Fibroblast of skin of abdomen (primary cell): ENCODE data around the gene POLR2L.
A peak's percentile ranks its signal among the peaks of the same experiment; 100 is the strongest.

Source experiments
- DNase-seq: peaks from one replicate; pipeline ENCODE4 v3.0.0-alpha.2; 2013

Gene POLR2L

DNA sequence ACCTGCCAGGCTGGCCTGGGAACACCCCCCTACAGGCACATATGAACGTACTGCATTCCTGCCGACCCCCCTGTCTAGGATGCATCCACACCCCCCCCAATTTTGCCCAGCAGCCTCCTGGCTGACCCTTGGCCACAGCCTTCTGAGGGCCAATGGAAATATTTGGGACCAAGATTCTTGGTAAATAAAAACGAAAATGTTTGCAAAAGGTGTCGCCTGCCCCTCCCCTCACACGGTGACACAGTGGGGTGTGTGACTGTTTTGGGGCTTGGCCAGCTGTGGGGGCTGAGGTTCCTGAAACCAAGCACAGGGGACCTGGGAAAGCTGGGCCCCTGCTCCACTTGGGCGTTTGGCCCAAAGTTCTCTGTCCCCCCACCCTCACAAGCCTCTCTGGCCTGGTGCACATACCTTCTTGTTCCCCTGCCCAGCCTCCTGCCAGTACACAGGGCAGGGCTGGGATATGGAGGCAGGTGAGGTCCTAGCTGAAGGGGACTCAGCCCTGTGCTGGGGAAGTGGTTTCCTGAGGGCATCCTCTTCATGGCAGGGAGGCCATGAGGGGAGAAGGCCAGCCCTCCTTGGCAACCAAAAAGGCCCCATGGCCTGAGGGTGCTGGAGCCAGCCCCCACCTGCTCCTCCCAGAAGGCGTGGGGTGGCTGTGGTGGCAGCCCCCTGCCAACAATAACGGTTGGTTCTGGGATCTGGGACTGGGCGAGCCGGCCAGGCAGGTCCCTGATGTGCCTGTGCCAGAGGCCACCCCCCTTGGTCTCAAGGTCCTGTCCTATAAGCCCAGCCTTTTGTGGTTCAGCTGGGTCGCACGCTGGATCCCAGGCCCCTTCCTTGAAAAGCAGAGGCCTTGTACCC is 16.7 kb downstream of the POLR2L start:
- DNase-seq = no peak

DNA sequence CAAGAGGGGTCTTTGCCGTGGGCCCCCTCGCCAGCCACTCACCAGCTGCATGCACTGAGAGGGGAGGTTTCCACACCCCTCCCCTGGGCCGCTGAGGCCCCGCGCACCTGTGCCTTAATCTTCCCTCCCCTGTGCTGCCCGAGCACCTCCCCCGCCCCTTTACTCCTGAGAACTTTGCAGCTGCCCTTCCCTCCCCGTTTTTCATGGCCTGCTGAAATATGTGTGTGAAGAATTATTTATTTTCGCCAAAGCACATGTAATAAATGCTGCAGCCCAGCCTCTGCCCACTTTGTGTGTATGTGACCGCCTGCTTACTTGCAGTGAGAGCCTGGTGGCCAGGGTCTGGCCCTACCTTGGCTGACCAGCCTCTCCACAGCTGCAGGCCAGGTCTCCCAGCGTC is 17.4 kb downstream of the POLR2L start:
- no peak for DNase-seq

DNA sequence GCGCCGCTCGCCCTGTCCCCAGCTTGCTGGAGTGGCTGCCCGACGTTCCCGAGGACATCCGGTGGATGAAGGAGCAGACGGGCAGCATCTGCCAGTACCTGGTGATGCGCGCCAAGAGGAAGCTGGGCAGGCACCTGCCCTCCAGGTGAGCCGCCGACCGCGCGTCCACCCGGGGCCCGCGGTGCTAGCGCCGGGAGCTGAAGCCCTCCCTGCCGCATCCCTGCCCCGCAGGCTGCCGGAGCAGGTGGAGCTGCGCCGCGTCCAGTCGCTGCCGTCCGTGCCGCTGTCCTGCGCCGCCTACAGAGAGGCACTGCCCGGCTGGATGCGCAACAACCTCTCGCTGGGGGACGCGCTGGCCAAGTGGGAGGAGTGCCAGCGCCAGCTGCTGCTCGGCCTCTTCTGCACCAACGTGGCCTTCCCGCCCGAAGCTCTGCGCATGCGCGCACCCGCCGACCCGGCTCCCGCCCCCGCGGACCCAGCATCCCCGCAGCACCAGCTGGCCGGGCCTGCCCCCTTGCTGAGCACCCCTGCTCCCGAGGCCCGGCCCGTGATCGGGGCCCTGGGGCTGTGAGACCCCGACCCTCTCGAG is 17.9 kb downstream of the POLR2L start:
- no peak for DNase-seq

DNA sequence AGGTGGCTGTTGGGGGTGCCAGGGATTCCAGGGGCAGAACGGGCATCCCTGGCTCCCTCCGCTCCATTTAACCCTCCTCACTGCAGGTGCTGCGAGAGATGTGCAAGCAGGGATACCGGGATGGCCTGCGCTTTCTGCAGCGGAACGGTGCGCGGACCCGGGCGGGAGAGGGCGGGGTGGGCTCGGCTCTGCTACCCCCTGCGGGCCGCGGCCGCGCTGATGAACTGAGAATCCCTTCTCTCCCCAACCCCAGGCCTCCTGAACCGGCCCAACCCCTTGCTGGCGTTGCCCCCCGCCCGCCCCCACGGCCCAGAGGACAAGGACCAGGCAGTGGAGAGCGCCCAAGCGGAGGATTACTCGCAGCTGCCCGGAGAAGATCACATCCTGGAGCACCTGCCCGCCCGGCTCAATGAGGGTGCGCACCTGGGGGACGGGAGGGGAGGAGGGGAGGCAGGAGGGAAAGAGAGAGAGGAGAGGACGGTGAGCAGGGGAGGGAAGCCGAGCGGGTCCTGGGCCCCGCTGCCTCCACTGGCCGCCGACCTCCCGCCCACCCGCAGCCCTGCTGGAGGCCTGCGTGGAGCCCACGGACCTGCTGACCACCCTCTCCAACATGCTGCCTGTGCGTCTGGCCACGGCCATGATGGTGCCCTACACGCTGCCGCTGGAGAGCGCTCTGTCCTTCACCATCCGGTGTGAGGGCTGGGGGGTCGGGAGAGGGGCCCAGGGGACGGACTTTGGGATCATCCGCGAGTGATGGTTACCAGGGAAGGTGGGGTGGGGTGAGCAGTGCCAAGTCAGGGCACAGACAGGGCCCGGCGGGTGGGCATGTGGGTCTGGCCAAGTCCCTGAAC is 18.7 kb downstream of the POLR2L start:
- DNase-seq = no peak

DNA sequence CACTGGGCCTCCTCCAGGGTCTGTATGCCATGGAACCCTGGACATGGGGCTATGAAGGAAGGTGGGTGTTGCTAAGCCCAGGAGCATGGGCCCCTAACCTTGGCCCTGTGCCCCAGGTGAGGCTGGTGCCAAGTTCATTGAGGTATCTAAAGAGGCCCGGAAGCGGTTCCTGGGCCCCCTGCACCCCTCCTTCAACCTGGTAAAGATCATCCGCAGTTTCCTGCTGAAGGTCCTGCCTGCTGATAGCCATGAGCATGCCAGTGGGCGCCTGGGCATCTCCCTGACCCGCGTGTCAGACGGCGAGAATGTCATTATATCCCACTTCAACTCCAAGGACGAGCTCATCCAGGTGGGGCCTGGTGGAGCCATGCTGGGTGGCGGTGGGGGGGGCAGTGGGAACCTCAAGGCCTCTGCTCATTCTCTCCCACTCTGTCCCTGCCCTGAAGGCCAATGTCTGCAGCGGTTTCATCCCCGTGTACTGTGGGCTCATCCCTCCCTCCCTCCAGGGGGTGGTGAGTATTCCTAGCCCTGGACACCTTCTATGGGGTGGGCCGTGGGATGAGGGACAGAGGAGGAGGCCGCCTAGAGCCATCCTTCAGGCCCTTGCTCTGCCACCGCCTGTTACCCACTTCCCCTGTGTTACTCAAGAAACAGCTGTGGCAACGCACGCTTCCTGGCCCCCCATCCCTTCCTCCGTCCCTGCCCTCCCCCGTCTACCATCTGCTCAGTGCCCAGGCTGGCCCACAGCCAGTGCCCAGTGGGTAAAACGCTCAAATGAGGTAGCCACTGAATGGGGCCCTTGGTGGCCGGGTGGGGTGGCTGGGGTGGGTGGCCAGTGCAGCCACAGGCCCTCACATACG is 20.6 kb downstream of the POLR2L start:
- DNase-seq = no peak

DNA sequence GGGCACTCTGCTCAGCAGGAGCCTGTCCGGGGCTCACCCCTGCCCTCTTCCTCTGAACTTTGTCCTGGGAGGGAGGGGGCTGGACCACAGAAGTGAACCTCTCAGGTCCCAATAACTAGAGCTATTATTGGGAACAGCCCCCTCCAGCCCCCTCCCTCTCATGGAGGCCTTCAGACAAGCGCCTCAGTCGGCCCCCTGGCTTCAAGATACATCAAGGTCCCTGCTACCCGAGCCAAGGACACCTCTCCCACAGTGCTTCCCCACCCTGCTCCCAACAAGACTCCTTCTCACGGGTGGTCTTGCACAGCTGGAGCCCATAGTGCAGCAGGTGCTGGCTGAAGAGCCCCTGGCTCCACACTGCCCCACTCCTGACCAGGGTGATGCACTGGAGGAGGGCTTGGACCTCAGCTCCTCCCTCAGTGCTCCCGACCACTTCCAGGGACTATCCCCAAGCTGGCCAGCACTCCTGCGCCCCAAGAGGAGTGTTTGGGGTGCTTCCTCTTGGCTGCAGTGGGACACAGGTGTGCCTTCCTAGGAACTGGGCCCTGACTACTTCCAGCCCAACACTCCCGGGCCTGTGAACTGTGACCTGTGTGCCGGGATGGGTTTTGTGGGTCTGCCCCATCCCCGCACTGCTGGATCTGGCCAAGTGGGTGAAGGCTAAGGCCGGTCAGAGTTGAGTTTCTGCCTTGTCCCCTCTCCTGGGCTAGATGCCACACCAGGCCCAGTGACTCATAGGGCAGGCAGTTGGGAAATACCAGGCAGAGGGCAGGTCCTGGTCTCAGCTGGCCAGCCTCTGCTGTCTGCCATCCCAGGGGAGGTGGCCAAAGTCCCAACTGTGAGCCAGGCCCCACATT is 21.4 kb downstream of the POLR2L start:
- no peak for DNase-seq

DNA sequence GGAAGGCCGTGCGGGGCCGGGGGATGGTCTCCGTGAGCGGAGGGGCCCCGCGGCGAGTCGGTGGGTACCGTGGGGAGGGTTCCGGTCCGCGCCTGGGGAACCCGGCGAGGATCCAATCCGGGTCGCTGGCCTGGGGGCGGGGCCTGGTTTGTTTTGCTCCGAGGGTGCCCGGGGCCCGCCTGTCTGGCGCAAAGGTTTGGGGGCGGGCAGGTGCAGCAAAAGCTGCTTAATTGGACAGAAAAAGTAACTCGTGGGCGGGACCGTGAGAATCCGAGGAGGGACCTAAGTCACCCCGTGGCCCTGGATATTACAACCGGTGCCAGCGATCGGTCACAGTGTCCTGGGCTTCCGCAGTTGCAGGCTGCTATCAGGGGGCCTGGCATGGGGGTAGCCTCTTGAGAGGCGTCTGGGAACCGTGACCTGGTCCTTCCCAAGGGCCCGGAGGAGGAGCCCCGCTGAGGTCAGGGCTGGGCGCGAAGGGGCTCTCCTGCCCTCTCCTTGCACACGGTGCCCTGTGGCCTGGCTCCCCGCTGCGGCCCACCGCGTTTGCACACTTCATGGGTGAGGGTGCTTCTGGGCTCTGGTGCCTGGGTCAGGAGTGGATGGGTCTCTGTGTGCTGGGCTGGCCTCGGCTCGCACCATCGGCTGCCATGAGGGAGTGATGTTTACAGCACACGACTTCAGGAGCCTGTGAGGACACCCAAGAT is 22.2 kb downstream of the POLR2L start:
- DNase-seq = peak; percentile 39

DNA sequence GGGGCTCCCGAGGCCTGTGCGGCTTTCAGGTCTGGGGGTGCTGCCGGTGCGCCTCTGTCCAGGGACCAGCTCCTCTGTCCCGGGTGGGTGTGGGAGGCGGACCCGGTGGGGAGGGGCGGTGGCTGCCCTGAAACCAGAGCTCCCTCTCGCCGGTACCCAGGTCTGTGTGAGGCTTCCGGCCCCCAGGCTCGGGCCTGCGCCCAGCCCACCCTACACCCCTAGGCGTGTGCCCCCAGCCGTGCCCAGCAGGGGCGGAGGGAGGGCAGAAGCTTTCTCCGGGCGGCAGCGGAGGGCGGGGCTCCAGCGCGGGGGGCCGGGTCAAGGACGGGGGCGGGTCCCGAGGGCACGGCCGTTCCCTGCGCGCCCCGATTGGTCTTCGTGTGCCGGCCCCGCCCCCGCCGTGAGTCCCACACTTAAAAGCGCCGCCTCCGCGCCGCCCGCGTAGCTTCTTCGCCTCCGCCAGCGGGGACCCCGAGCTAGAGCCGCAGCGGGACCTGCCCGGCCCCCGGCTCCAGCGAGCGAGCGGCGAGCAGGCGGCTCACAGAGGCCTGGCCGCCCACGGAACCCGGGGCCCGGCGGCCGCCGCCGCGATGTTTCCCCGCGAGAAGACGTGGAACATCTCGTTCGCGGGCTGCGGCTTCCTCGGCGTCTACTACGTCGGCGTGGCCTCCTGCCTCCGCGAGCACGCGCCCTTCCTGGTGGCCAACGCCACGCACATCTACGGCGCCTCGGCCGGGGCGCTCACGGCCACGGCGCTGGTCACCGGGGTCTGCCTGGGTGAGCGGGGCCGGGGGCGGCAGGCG is 23.0 kb downstream of the POLR2L start:
- DNase-seq = peak; percentile 88

DNA sequence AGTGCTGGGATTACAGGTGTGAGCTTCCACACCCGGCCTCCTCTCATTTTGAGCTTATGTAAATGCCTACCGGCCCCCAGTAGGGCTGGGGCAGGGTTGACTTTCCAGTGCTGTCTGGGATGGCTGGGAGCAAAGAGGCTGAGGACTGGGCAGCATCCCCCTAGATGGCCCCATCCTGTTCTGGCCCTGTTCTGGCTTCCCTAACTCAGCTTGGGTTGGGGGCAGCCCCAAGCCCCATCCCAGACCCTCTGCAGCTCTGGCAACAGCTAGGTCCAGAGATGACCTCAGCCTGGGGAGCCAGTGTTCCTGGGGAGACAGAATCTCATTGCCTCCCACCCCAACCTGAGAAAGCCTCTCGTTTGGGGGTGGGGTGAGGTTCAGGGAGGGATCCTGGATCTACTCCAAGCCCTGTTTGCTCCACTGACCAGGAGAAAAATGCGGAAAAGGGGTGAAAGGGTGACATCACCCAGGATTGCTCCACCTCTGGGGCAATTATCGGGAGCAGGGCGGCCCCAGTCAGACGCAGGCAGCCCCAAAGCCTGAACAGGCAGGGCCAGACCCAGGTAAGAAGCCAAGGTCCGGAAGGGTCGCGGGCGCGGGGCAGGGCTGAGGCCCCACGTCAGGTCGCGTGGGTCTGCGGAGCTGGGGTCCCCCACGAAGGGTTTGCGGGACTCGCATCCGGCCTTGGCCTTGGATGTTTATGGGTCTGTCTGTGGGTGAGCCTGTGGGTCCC is 23.8 kb downstream of the POLR2L start, which contains the start of gene PNPLA2:
TSS of gene PNPLA2 (plus strand) at position 519 of the 733 bp plus-strand sequence. CDS start 805 bp downstream, outside the sequence.
- peak; percentile 52 for DNase-seq

DNA sequence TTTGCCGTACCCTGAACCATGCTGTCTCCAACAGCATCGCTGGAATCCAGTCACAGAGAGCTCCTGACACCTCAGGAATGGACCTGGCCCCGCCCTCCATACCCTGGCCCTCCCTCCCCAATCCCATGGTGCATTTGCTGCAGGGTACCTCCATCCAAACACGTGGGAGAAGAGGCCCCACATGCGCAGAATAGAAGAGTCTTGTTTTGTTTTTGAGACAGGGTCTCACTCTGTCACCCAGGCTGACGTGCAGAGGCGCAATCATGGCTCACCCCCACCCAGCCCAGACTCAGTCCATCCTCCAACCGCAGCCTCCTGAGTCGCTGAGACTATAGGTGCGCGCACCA is 25.9 kb downstream of the POLR2L start:
- DNase-seq = no peak

DNA sequence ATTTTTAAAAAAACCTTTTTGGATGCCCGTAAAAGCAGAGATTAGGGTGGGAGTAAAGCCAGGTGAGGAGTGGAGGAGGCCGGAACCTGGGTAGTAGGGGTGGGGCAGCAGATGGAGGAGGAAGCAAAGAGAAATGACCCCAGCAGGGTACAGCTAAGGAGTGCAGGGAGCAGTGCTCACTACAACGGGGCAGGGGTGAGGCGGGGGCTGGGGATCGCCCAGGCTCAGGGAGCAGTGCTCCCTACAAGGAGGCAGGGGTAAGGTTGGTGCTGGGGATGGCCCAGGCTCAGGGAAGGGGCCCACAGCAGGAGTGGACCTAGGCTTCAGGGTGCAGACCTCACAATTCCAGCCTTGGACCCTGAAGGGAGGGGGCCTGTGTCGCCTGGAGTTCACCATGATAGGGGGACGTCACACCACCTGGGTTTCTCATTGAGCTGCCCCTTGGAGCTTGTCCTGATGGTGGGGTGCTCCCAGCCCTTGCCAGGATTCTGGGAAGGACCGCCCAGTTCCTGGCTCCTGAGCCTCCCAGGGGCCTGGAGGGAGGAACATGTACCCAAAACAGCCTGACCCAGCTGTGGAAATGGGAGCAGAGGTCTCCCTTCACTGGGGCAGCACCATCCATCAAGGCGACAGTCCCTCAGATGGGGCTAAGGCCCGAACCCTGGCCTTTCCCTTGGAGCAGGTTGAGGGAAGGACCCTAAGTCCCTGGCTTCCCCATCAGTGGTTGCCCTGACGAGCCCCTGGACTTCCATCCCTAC is 26.5 kb downstream of the POLR2L start:
- no peak for DNase-seq

DNA sequence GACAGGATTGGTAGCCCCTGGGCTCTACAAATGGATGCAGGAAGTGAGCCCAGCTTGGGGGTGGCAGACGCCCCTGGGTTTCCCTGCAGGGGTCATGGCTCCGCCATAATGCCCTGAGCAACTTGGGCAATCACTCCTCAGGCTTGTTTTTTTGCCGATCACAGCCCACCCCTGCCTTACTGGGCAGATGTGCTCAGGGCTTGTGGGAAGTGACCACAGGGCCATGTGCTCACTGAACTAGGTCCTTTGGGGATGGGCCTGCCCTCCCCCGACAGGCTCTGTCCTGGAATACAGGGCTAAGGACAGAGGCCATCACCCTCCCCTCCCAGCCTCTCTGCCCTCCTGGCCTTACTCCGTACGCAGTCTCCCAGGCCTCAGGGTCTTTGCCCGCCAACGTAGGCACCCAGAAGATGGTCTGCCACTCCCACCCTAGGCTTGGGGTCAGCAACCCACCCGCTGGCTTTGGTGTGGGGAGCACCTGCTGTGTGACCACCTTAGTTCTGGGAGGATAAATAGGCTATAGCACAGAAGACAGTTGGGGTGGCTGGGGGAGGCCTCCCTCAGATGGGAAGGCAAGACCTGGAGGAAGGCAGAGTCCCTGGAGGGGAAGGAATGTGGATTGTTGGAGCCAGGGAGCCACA is 28.8 kb downstream of the POLR2L start:
- DNase-seq = no peak

DNA sequence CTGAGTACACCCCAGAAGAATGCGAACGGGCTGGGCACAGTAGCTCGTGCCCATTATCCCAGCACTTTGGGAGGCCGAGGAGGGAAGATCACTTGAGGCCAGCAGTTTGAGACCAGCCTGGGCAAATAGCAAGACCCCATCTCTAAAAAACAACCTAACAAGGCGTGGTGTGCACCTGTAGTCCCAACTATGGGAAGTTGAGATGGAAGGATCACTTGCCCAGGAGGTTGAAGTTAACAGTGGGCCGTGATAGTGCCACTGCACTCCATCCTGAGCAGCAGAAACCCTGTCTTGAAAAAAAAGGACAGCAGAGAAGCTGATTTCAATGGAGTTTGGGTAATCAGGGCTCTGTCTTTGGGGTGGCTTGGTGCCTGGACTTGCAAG is 29.3 kb downstream of the POLR2L start:
- no peak for DNase-seq

DNA sequence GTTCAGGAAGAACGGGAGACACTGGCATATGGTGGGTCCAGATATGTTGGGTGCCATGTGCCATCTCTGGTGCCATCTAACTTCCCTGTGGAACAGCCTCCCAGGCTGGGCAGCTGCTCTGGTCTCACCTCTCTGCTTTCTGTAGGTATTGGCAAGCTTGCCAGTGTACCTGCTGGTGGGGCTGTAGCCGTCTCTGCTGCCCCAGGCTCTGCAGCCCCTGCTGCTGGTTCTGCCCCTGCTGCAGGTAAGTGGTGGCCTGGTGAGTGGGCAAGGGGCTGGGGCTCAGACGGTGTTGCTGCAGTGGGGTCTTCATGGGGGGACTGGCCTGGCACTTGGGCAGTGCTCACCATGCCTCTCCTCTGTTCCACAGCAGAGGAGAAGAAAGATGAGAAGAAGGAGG is 29.9 kb downstream of the POLR2L start:
- DNase-seq = no peak

DNA sequence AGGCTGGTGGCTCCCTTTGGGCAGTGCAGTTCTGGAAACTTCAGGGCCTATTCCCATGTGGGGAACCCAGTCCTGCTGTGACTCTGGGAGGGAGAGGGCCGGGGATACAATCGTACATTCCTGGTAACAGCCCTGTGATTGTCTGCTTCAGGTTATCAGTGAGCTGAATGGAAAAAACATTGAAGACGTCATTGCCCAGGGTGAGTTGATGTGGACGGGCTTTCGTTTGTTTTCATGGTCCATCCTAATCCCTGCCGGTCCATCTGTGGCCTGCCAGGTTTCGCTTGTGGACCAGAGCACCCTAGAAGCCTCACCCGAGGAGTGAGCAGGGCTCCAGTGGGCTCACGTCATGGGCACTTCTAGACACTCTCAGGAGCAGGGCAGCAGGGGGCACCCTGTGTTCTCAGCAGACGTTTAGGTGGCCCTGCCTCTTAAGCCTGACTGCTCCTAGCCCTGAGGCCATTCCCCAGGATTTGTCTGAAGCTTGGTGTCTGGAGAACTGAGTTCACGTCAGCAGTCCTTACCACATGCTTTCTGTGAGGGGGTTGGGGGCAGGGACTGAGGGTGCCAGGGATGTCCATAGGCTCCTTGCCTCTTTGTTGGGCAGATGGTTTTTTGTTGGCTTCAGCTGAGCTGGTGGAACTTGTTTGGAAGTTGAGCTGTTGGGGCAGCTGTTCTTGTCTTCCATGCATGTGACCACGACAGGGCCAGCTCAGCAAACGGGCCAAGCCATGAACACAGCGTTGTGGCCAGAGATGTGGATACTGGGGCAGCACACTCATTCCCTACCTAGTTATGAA is 30.7 kb downstream of the POLR2L start:
- no peak for DNase-seq

DNA sequence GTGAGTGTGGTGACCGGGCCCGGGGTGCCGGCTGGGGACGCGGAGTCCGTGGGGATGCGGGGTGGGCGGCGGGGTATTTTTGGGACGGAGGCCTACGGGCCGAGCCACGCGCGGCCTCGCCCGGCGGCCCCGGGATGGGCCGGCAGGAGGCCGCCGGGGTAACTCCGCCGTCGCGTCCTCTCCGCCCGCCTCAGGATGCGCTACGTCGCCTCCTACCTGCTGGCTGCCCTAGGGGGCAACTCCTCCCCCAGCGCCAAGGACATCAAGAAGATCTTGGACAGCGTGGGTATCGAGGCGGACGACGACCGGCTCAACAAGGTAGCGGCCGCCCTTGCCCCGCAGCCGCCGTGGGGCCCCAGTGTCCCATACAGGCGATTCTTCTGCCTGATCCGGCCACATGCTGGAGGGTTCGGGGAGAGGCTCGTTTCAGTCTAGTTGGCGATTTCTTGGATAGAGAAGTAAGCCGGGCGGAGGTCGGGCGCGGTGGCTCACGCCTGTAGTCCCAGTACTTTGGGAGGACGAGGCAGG is 32.2 kb downstream of the POLR2L start:
- DNase-seq = no peak
